ENCODE measurements around the gene REXO1.

DNA sequence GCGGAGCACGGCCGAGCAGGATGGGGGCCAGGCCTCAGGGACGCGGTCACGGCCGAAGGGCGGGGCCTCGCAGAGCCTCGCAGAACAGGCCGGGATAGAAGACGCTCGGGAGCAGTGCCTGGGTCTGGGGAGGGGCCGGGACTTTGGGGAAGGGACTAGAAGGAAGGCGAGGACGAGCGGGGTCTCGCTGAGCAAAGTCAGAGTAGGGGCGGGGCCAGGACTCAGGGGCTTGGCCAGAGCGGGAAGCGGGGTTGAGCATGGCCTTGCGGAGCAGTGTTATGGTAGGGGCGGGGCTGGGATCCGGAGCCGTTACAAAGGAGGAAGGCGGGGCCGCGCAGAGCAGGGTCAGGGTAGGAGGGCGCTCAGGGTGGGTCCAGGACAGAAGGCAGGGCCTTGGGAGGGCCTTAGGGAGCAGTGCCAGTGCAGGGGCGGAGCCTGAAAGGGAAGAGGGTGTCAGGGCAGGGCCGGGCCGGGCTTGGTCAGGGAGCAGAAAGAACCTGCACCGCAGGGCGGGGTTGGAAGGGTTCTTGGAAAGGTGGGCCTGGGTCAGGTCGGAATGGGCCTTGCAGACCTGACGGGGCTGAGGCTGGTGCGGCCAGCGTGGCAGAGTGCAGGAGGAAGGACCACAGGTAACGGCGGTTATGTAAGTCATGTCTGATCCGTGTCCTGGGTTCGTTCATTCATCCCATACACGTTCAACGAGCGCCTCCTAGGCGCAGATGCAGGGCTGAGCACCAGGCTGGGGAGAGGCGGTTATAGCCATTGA lies 35.7 kb downstream of the REXO1 start:
- TF ChIP-seq, protein P1, sequence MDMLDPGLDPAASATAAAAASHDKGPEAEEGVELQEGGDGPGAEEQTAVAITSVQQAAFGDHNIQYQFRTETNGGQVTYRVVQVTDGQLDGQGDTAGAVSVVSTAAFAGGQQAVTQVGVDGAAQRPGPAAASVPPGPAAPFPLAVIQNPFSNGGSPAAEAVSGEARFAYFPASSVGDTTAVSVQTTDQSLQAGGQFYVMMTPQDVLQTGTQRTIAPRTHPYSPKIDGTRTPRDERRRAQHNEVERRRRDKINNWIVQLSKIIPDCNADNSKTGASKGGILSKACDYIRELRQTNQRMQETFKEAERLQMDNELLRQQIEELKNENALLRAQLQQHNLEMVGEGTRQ (IDR thresholded peaks at IDR 0.05; ENCODE audit: low read length), result no peak
- TF ChIP-seq TAF1 (IDR thresholded peaks at IDR 0.05; ENCODE audit: low read depth, low read length), result peak; percentile 42; the same call in 1 of the 2 replicates
- TF ChIP-seq HDAC6 (IDR thresholded peaks at IDR 0.05; ENCODE audit: low read depth, low read length), result no peak
- TF ChIP-seq, protein P2, sequence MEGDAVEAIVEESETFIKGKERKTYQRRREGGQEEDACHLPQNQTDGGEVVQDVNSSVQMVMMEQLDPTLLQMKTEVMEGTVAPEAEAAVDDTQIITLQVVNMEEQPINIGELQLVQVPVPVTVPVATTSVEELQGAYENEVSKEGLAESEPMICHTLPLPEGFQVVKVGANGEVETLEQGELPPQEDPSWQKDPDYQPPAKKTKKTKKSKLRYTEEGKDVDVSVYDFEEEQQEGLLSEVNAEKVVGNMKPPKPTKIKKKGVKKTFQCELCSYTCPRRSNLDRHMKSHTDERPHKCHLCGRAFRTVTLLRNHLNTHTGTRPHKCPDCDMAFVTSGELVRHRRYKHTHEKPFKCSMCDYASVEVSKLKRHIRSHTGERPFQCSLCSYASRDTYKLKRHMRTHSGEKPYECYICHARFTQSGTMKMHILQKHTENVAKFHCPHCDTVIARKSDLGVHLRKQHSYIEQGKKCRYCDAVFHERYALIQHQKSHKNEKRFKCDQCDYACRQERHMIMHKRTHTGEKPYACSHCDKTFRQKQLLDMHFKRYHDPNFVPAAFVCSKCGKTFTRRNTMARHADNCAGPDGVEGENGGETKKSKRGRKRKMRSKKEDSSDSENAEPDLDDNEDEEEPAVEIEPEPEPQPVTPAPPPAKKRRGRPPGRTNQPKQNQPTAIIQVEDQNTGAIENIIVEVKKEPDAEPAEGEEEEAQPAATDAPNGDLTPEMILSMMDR (IDR thresholded peaks at IDR 0.05; ENCODE audit: control extremely low read depth in 1 of 3, insufficient read depth in 1 of 3, low read depth in 1 of 3, low read length in 3 of 3), result peak; percentile 80 to 93 (median 84)
- no peak for TF ChIP-seq CEBPB (IDR thresholded peaks at IDR 0.05; ENCODE audit: low read depth, low read length)
- no peak for TF ChIP-seq POU5F1 (IDR thresholded peaks at IDR 0.05; ENCODE audit: low read depth, low read length)

Measured in H1 (cell line).